SK-N-SH (cell line): ENCODE measurements around the gene PPP1R3A. TPM values are rescaled to one million over a fixed set of nuclear protein-coding genes. Genes with fewer than 3 reads are reported as not detected.

Source experiments
- CTCF ChIA-PET: fragments of 300-600, 350-600 bp; formaldehyde crosslinking; extraction: SDS; loops from one replicate; lab custom pipeline; 2021; lab: Yijun Ruan, JAX
- POLR2A ChIA-PET: fragments of 350-600 bp; sonication (Branson Sonifier 250); formaldehyde crosslinking; extraction: SDS; loops from one replicate; lab custom pipeline; 2020; ENCODE audit warnings: antibody characterized with exemption, inconsistent platforms; lab: Yijun Ruan, JAX
- DNase-seq: peaks from one replicate; pipeline ENCODE4 v3.0.0; 2012
- H2AFZ ChIP-seq: fragments of 200-600 bp; sonication (generic); 2 replicates; pipeline ENCODE4 v1.8.1; 2016; ENCODE audit warnings: antibody characterized with exemption, mild to moderate bottlenecking, low read depth
- H3F3A ChIP-seq: fragments of 200-600 bp; sonication (generic); replicated peaks from 2 replicates; pipeline ENCODE3; 2016; ENCODE audit warnings: antibody characterized with exemption, mild to moderate bottlenecking; ENCODE audit not compliant: insufficient read depth
- H3K27ac ChIP-seq, 2 experiments: fragments of 200-500 bp in 1 of 2; fragments of 200-600 bp in 1 of 2; sonication (Bioruptor generic) in 1 of 2; sonication (generic), shearing (Covaris generic) in 1 of 2; 2 replicates each; pipeline versions ENCODE4 v1.5.1 to v1.6.1; 2014 to 2016; ENCODE audit warnings: low read depth in 2 of 2, inconsistent platforms in 1 of 2, low read length in 1 of 2, mild to moderate bottlenecking in 1 of 2, mixed read lengths in 1 of 2
- H3K27me3 ChIP-seq: fragments of 200-600 bp; sonication (generic), shearing (Covaris generic); 2 replicates; pipeline ENCODE4 v1.6.1; 2016; ENCODE audit warnings: mixed run types; ENCODE audit not compliant: insufficient read depth
- H3K36me3 ChIP-seq, 2 experiments: fragments of 200-500 bp in 1 of 2; fragments of 200-600 bp in 1 of 2; sonication (Bioruptor generic) in 1 of 2; sonication (generic) in 1 of 2; replicated peaks in 1 of 2; 2 replicates each; pipeline versions ENCODE3 to v1.5.1; 2014 to 2016; ENCODE audit warnings: low read length in 1 of 2, mild to moderate bottlenecking in 1 of 2; ENCODE audit not compliant: insufficient read depth in 2 of 2, control insufficient read depth in 1 of 2
- H3K4me1 ChIP-seq, 2 experiments: fragments of 200-500 bp in 1 of 2; fragments of 200-600 bp in 1 of 2; sonication (Bioruptor generic) in 1 of 2; sonication (generic), shearing (Covaris generic) in 1 of 2; 2 replicates each; pipeline versions ENCODE4 v1.5.1 to v1.6.1; 2014 to 2016; ENCODE audit warnings: low read depth in 1 of 2, low read length in 1 of 2, mixed run types in 1 of 2; ENCODE audit not compliant: insufficient read depth in 2 of 2, control insufficient read depth in 1 of 2
- H3K4me2 ChIP-seq: fragments of 200-600 bp; sonication (generic), shearing (Covaris generic); 2 replicates; pipeline ENCODE4 v1.6.1; 2017; ENCODE audit warnings: mixed run types
- H3K4me3 ChIP-seq, 2 experiments: fragments of 200-500 bp in 1 of 2; fragments of 200-600 bp in 1 of 2; sonication (Bioruptor generic) in 1 of 2; sonication (generic), shearing (Covaris generic) in 1 of 2; 2 replicates each; pipeline versions ENCODE4 v1.5.1 to v1.8.1; 2014 to 2016; ENCODE audit warnings: low read depth in 2 of 2, inconsistent platforms in 1 of 2, low read length in 1 of 2, mild to moderate bottlenecking in 1 of 2, mixed read lengths in 1 of 2, moderate library complexity in 1 of 2
- H3K79me2 ChIP-seq: fragments of 200-600 bp; sonication (generic); 2 replicates; pipeline ENCODE4 v1.8.1; 2017; ENCODE audit warnings: mild to moderate bottlenecking; ENCODE audit not compliant: insufficient read depth
- H3K9ac ChIP-seq: fragments of 200-600 bp; sonication (generic); 2 replicates; pipeline ENCODE4 v1.6.1; 2017; ENCODE audit warnings: mixed run types
- H3K9me2 ChIP-seq: fragments of 200-600 bp; sonication (generic); 2 replicates; pipeline ENCODE4 v1.6.1; 2017; ENCODE audit warnings: mixed run types
- H3K9me3 ChIP-seq: fragments of 200-600 bp; sonication (generic); 2 replicates; pipeline ENCODE4 v1.6.1; 2017; ENCODE audit warnings: mixed run types, mild to moderate bottlenecking, moderate library complexity
- H4K20me1 ChIP-seq: fragments of 200-600 bp; sonication (generic); 2 replicates; pipeline ENCODE4 v1.6.1; 2017; ENCODE audit warnings: mild to moderate bottlenecking, mixed run types; ENCODE audit not compliant: insufficient read depth
- ELF1 ChIP-seq: IDR thresholded peaks from 2 replicates; pipeline ENCODE4 v1.4.0; 2012
- EP300 ChIP-seq, 2 experiments: IDR thresholded peaks; 2 replicates each; pipeline versions ENCODE4 v1.4.0 to v1.6.1; 2012; ENCODE audit warnings: borderline replicate concordance in 1 of 2, low read depth in 1 of 2, low read length in 1 of 2
- EZH2phosphoT487 ChIP-seq: fragments of 200-600 bp; sonication (generic); IDR thresholded peaks from 2 replicates; pipeline ENCODE4 v1.6.1; 2017; ENCODE audit warnings: low read depth, mixed run types, mild to moderate bottlenecking, antibody characterized with exemption, moderate library complexity, borderline replicate concordance
- FOXJ3 ChIP-seq: sonication (generic); formaldehyde crosslinking; IDR thresholded peaks from 2 replicates; pipeline ENCODE4 v1.5.1; 2020; ENCODE audit warnings: mild to moderate bottlenecking, missing genetic modification reagents
- GABPA ChIP-seq: IDR thresholded peaks from 2 replicates; pipeline ENCODE4 v1.4.0; 2012; ENCODE audit warnings: low read depth, mild to moderate bottlenecking
- JUND ChIP-seq: IDR thresholded peaks from 2 replicates; pipeline ENCODE4 v1.4.0; 2012
- MEF2A ChIP-seq: IDR thresholded peaks from 2 replicates; pipeline ENCODE4 v1.4.0; 2012; ENCODE audit warnings: low read depth, borderline replicate concordance
- MXI1 ChIP-seq: IDR thresholded peaks from 2 replicates; pipeline ENCODE4 v1.6.1; 2012; ENCODE audit warnings: mild to moderate bottlenecking, low read depth, low read length, improper control_type of control experiment
- NFIC ChIP-seq: IDR thresholded peaks from 2 replicates; pipeline ENCODE4 v1.4.0; 2012; ENCODE audit warnings: borderline replicate concordance
- NRF1 ChIP-seq: IDR thresholded peaks from 2 replicates; pipeline ENCODE4 v1.6.1; 2012; ENCODE audit warnings: low read depth, mild to moderate bottlenecking, low read length
- POLR2AphosphoS5 ChIP-seq: IDR thresholded peaks from 2 replicates; pipeline ENCODE4 v1.6.1; 2012; ENCODE audit warnings: low read depth, low read length
- RAD21 ChIP-seq: IDR thresholded peaks from 2 replicates; pipeline ENCODE4 v1.6.1; 2012; ENCODE audit warnings: mild to moderate bottlenecking, low read length
- RCOR1 ChIP-seq: fragments of 150-350 bp; IDR thresholded peaks from 2 replicates; pipeline ENCODE4 v1.6.1; 2017; ENCODE audit warnings: antibody characterized with exemption, low read length
- RXRA ChIP-seq: IDR thresholded peaks from 2 replicates; pipeline ENCODE4 v1.4.0; 2012; ENCODE audit warnings: low read depth, mild to moderate bottlenecking, borderline replicate concordance
- SMC3 ChIP-seq: IDR thresholded peaks from 2 replicates; pipeline ENCODE4 v1.6.1; 2012; ENCODE audit warnings: low read depth, low read length, improper control_type of control experiment
- TAF1 ChIP-seq: IDR thresholded peaks from 2 replicates; pipeline ENCODE4 v1.6.1; 2012; ENCODE audit warnings: low read depth, mild to moderate bottlenecking, low read length, moderate library complexity, borderline replicate concordance
- TCF12 ChIP-seq: IDR thresholded peaks from 2 replicates; pipeline ENCODE4 v1.4.0; 2012
- TEAD4 ChIP-seq: IDR thresholded peaks from 2 replicates; pipeline ENCODE4 v1.4.0; 2012; ENCODE audit warnings: mild to moderate bottlenecking, borderline replicate concordance; ENCODE audit not compliant: insufficient read depth
- YY1 ChIP-seq: IDR thresholded peaks from 2 replicates; pipeline ENCODE4 v1.4.0; 2012; ENCODE audit warnings: low read depth, mild to moderate bottlenecking
- WGBS: methylation state at CpG from one replicate; pipeline ENCODE4 v1.1.6; 2017; ENCODE audit warnings: low lambda C conversion rate; 5-methylcytosine and 5-hydroxymethylcytosine counted together
- polyA plus RNA-seq, 3 experiments: library from polyadenylated mRNA; depleted of rRNA; stranded (reverse); fragments of >200 nt; gene quantifications; 2 replicates each; pipeline ENCODE4 v1.2.3, GENCODE V29; 2012
- TF ChIP-seq, protein P1 (sequence below): IDR thresholded peaks from 2 replicates; pipeline ENCODE4 v1.4.0; 2012; ENCODE audit warnings: low read depth, borderline replicate concordance
- TF ChIP-seq, protein P2 (sequence below): IDR thresholded peaks from 2 replicates; pipeline ENCODE4 v1.6.1; 2012; ENCODE audit warnings: mild to moderate bottlenecking, low read depth, low read length, moderate library complexity
- TF ChIP-seq, protein P3 (sequence below): IDR thresholded peaks from 2 replicates; pipeline ENCODE4 v1.4.0; 2012; ENCODE audit warnings: low read depth, borderline replicate concordance

The PPP1R3A gene
- polyA plus RNA-seq, 1 of the 3 experiments (the other 2 are of a cell fraction): not detected

- TF ChIP-seq RCOR1: no peak
Measured at GRCh38 chr7:113915956-113916355, 2.9 kb downstream of the PPP1R3A start (continued).

DNA sequence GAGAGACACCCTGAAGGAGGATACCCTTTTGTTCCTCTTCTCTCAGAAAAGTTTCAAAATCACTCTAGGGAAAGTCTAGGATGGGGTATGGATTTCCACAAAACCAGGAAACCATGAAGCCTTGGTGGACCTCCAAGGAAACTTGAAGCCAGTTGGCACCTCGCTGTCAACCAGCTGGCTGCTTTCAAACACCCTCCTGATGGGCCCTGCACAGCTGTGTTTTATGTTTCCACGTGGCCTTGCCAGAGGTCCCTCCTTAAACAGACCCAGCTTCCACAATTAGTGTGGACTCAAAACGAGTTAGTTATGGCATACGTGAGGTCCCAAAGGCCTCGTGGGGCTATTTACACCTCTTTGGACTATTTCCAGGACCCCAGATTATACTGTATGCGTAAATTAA lies 5.9 kb downstream of the PPP1R3A start:
- Histone ChIP-seq H3K79me2 (no peaks in the 10 kb centered on the region), H4K20me1 (no peaks in the 10 kb centered on the region), H3K36me3 (no peaks in the 10 kb centered on the region), H3K9me2 (no peaks in the 10 kb centered on the region), H2AFZ (no peak overlapping the region), H3K4me2 (no peak overlapping the region), H3K9ac (no peak overlapping the region), H3K27me3 (no peaks in the 10 kb centered on the region), H3F3A (no peaks in the 10 kb centered on the region), H3K27ac (no peak overlapping the region), H3K9me3 (no peaks in the 10 kb centered on the region), H3K4me1 (no peaks in the 10 kb centered on the region), H3K4me3 (no peak overlapping the region)
- 1% methylated on average over 6 of the region's 6 CpGs for WGBS
- ChIA-PET POLR2A (no interaction called here), CTCF (no interaction called here)
- TF ChIP-seq POLR2AphosphoS5 (no peak), NRF1 (no peak), SMC3 (no peak), EZH2phosphoT487 (no peak), GABPA (no peak), TAF1 (no peak), TEAD4 (no peak), EP300 (IDR thresholded peaks at IDR 0.05; ENCODE audit: borderline replicate concordance in 1 of 2, low read depth in 1 of 2, low read length in 1 of 2) (no peak), TCF12 (no peak), FOXJ3 (CRISPR knock-in tag) (no peak)
- TF ChIP-seq, protein P1, sequence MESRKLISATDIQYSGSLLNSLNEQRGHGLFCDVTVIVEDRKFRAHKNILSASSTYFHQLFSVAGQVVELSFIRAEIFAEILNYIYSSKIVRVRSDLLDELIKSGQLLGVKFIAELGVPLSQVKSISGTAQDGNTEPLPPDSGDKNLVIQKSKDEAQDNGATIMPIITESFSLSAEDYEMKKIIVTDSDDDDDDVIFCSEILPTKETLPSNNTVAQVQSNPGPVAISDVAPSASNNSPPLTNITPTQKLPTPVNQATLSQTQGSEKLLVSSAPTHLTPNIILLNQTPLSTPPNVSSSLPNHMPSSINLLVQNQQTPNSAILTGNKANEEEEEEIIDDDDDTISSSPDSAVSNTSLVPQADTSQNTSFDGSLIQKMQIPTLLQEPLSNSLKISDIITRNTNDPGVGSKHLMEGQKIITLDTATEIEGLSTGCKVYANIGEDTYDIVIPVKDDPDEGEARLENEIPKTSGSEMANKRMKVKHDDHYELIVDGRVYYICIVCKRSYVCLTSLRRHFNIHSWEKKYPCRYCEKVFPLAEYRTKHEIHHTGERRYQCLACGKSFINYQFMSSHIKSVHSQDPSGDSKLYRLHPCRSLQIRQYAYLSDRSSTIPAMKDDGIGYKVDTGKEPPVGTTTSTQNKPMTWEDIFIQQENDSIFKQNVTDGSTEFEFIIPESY: no peak
- DNase-seq: no peak

DNA sequence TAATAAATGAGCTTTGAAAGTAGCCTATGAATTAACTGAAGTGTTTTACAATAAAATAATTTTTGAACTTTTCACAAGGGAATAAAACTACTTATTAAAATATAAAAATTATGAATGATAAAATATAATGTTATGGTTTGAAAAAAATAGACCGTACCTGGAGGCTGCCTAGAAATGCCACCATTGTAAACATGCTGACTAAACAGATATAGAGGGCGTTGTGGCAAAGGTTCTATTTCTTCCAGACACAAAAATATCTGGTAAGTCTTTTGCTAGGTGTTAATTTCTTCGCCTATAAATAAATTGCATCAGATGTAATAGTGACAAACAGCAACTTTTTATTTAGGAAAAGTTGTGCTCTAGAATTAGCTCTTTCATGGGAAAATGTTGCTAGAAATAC lies 11.2 kb downstream of the PPP1R3A start:
- Histone ChIP-seq H3F3A (no peaks in the 10 kb centered on the region), H3K4me1 (no peaks in the 10 kb centered on the region), H3K4me2 (no peak overlapping the region), H3K27ac (no peak overlapping the region), H3K27me3 (no peaks in the 10 kb centered on the region), H4K20me1 (no peaks in the 10 kb centered on the region), H3K36me3 (no peaks in the 10 kb centered on the region), H3K9ac (no peak overlapping the region), H3K9me3 (no peaks in the 10 kb centered on the region), H3K4me3 (no peak overlapping the region), H2AFZ (no peak overlapping the region), H3K79me2 (no peaks in the 10 kb centered on the region), H3K9me2 (peaks cover 4% of the 10 kb centered on the region; the same call in 1 of the 2 replicates)
- TF ChIP-seq NFIC: no peak
- TF ChIP-seq POLR2AphosphoS5: no peak
- no peak for TF ChIP-seq YY1
- TF ChIP-seq EP300 (IDR thresholded peaks at IDR 0.05; ENCODE audit: borderline replicate concordance in 1 of 2, low read depth in 1 of 2, low read length in 1 of 2): no peak
- TF ChIP-seq, protein P2, sequence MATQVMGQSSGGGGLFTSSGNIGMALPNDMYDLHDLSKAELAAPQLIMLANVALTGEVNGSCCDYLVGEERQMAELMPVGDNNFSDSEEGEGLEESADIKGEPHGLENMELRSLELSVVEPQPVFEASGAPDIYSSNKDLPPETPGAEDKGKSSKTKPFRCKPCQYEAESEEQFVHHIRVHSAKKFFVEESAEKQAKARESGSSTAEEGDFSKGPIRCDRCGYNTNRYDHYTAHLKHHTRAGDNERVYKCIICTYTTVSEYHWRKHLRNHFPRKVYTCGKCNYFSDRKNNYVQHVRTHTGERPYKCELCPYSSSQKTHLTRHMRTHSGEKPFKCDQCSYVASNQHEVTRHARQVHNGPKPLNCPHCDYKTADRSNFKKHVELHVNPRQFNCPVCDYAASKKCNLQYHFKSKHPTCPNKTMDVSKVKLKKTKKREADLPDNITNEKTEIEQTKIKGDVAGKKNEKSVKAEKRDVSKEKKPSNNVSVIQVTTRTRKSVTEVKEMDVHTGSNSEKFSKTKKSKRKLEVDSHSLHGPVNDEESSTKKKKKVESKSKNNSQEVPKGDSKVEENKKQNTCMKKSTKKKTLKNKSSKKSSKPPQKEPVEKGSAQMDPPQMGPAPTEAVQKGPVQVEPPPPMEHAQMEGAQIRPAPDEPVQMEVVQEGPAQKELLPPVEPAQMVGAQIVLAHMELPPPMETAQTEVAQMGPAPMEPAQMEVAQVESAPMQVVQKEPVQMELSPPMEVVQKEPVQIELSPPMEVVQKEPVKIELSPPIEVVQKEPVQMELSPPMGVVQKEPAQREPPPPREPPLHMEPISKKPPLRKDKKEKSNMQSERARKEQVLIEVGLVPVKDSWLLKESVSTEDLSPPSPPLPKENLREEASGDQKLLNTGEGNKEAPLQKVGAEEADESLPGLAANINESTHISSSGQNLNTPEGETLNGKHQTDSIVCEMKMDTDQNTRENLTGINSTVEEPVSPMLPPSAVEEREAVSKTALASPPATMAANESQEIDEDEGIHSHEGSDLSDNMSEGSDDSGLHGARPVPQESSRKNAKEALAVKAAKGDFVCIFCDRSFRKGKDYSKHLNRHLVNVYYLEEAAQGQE: no peak
- no peak for TF ChIP-seq GABPA
- TF ChIP-seq JUND: no peak
- TF ChIP-seq MXI1: no peak
- no peak for TF ChIP-seq TEAD4
- no peak for TF ChIP-seq TCF12
- TF ChIP-seq MEF2A: no peak
- TF ChIP-seq RXRA: no peak
- no peak for TF ChIP-seq ELF1
- TF ChIP-seq, protein P3, sequence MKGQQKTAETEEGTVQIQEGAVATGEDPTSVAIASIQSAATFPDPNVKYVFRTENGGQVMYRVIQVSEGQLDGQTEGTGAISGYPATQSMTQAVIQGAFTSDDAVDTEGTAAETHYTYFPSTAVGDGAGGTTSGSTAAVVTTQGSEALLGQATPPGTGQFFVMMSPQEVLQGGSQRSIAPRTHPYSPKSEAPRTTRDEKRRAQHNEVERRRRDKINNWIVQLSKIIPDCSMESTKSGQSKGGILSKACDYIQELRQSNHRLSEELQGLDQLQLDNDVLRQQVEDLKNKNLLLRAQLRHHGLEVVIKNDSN: no peak
- TF ChIP-seq RAD21: no peak
- DNase-seq: no peak
- under 1% methylated on average over 3 of the region's 3 CpGs for WGBS
- ChIA-PET POLR2A (no interaction called here), CTCF (interaction anchor here (1.5 kb wide), 1 partner anchor 14 kb away, joined by 4 read pairs; no protein-coding TSS in a partner anchor)
